H1 (cell line): ENCODE results near the gene FLVCR1. TPM values are rescaled to one million over a fixed set of nuclear protein-coding genes. Genes with fewer than 3 reads are reported as not detected.
"Not testable (repeated sequence)": the region's sequence is repeated elsewhere in the genome, so short reads cannot be mapped to it uniquely, and the experiment has no call there.

Source experiments
- CTCF ChIA-PET: fragments of 300-600 bp; sonication (Branson Sonifier 250); formaldehyde crosslinking; loops from one replicate; lab custom pipeline; 2021; ENCODE audit not compliant: partially characterized antibody; lab: Charles Lee
- POLR2A ChIA-PET: fragments of 300-600 bp; sonication (Branson Sonifier 250); formaldehyde crosslinking; loops from one replicate; lab custom pipeline; 2021; ENCODE audit warnings: inconsistent platforms; ENCODE audit not compliant: partially characterized antibody; lab: Charles Lee
- DNase-seq, 2 experiments: peaks; one replicate each; pipeline versions ENCODE4 v3.0.0 to v3.0.0-alpha.2; 2010 to 2022; ENCODE audit warnings: low spot score in 2 of 2, low read depth in 1 of 2, mixed read lengths in 1 of 2
- FAIRE-seq: peaks from 2 replicates; lab custom pipeline; 2011; peaks lifted over from hg19 to GRCh38; lab: Jason Lieb, UNC
- H2AFZ ChIP-seq: 2 replicates; pipeline ENCODE4 v1.8.1; 2012; ENCODE audit warnings: low read length, inconsistent platforms
- H2AK5ac ChIP-seq: 2 replicates; pipeline ENCODE4 v1.6.1; 2013; ENCODE audit warnings: low read depth, low read length
- H2BK120ac ChIP-seq: replicated peaks from 2 replicates; pipeline ENCODE3; 2013; ENCODE audit warnings: low read depth, low read length, inconsistent platforms
- H2BK12ac ChIP-seq: 2 replicates; pipeline ENCODE4 v1.6.1; 2013; ENCODE audit warnings: low read depth, low read length
- H2BK15ac ChIP-seq: 2 replicates; pipeline ENCODE4 v1.6.1; 2013; ENCODE audit warnings: low read length
- H2BK20ac ChIP-seq: 2 replicates; pipeline ENCODE4 v1.6.1; 2013; ENCODE audit warnings: low read length
- H2BK5ac ChIP-seq: 2 replicates; pipeline ENCODE4 v1.6.1; 2013; ENCODE audit warnings: low read depth, low read length
- H3K14ac ChIP-seq: 2 replicates; pipeline ENCODE4 v1.6.1; 2013; ENCODE audit warnings: inconsistent platforms; ENCODE audit not compliant: insufficient read length
- H3K18ac ChIP-seq: 2 replicates; pipeline ENCODE4 v1.6.1; 2013; ENCODE audit warnings: low read length; ENCODE audit errors: extremely low read depth
- H3K23ac ChIP-seq: 2 replicates; pipeline ENCODE4 v1.6.1; 2013; ENCODE audit warnings: inconsistent platforms; ENCODE audit not compliant: insufficient read length
- H3K23me2 ChIP-seq: 2 replicates; pipeline ENCODE4 v1.6.1; 2013; ENCODE audit warnings: low read depth, low read length
- H3K27ac ChIP-seq: 2 replicates; pipeline ENCODE4 v1.6.1; 2011; ENCODE audit warnings: low read depth, low read length, inconsistent platforms
- H3K27me3 ChIP-seq, 4 experiments: replicated peaks in 1 of 4; 1 replicate in 1 of 4; 2 replicates in 3 of 4; pipeline versions ENCODE4 v1.6.1 to v1.8.1; 2011 to 2013; ENCODE audit warnings: low read length in 3 of 4, mild to moderate bottlenecking in 3 of 4, inconsistent platforms in 2 of 4, mixed read lengths in 2 of 4, moderate library complexity in 1 of 4; ENCODE audit not compliant: control insufficient read depth in 3 of 4, insufficient read depth in 3 of 4; ENCODE audit errors: extremely low read depth in 1 of 4
- H3K36me3 ChIP-seq, 4 experiments: 2 replicates each; pipeline versions ENCODE4 v1.6.1 to v1.8.1; 2011 to 2013; ENCODE audit warnings: mild to moderate bottlenecking in 4 of 4, low read length in 3 of 4, moderate library complexity in 2 of 4, control low read depth in 1 of 4, inconsistent platforms in 1 of 4; ENCODE audit not compliant: insufficient read depth in 4 of 4, control insufficient read depth in 2 of 4
- H3K4ac ChIP-seq: replicated peaks from 2 replicates; pipeline ENCODE3; 2013; ENCODE audit warnings: low read length, low read depth, mixed read lengths, inconsistent platforms; ENCODE audit not compliant: insufficient read length
- H3K4me1 ChIP-seq, 4 experiments: replicated peaks in 1 of 4; 1 replicate in 1 of 4; 2 replicates in 3 of 4; pipeline versions ENCODE4 v1.6.1 to v1.8.1; 2011 to 2013; ENCODE audit warnings: low read length in 3 of 4, inconsistent platforms in 2 of 4, mixed read lengths in 1 of 4; ENCODE audit not compliant: insufficient read depth in 4 of 4, control insufficient read depth in 3 of 4
- H3K4me2 ChIP-seq, 2 experiments: 2 replicates each; pipeline versions ENCODE4 v1.6.1 to v1.8.1; 2011 to 2013; ENCODE audit warnings: low read depth in 2 of 2, low read length in 2 of 2, control low read depth in 1 of 2, inconsistent platforms in 1 of 2, mild to moderate bottlenecking in 1 of 2; ENCODE audit not compliant: insufficient read depth in 1 of 2
- H3K4me3 ChIP-seq, 4 experiments: fragments of 200-600, 300-600 bp in 1 of 4; sonication (generic), shearing (Covaris generic), sonication (Bioruptor Twin) in 1 of 4; 2 replicates each; pipeline versions ENCODE4 v1.5.1 to v1.8.1; 2011 to 2016; ENCODE audit warnings: low read length in 4 of 4, low read depth in 3 of 4, control low read depth in 2 of 4, inconsistent platforms in 2 of 4, mild to moderate bottlenecking in 2 of 4, mixed read lengths in 1 of 4, moderate library complexity in 1 of 4; ENCODE audit not compliant: insufficient read depth in 2 of 4; ENCODE audit errors: extremely low read depth in 1 of 4
- H3K56ac ChIP-seq: replicated peaks from 2 replicates; pipeline ENCODE3; 2013; ENCODE audit warnings: low read depth, mild to moderate bottlenecking, mixed read lengths, low read length, inconsistent platforms; ENCODE audit not compliant: insufficient read length
- H3K79me1 ChIP-seq: 2 replicates; pipeline ENCODE4 v1.6.1; 2013; ENCODE audit warnings: low read depth, low read length, control low read depth
- H3K79me2 ChIP-seq, 2 experiments: 2 replicates each; pipeline versions ENCODE4 v1.6.1 to v1.8.1; 2012 to 2013; ENCODE audit warnings: low read length in 2 of 2, mild to moderate bottlenecking in 2 of 2, inconsistent platforms in 1 of 2; ENCODE audit not compliant: insufficient read depth in 2 of 2, control insufficient read depth in 1 of 2
- H3K9ac ChIP-seq, 4 experiments: replicated peaks in 1 of 4; 1 replicate in 1 of 4; 2 replicates in 3 of 4; pipeline versions ENCODE4 v1.6.1 to v1.8.1; 2011 to 2013; ENCODE audit warnings: low read depth in 3 of 4, low read length in 3 of 4, control low read depth in 2 of 4, mild to moderate bottlenecking in 2 of 4, moderate library complexity in 2 of 4, inconsistent platforms in 1 of 4; ENCODE audit errors: extremely low read depth in 1 of 4
- H3K9me3 ChIP-seq, 2 experiments: 2 replicates each; pipeline versions ENCODE4 v1.6.1 to v1.8.1; 2012 to 2013; ENCODE audit warnings: mild to moderate bottlenecking in 2 of 2, moderate library complexity in 2 of 2, control low read depth in 1 of 2, inconsistent platforms in 1 of 2, low read depth in 1 of 2, low read length in 1 of 2, mixed read lengths in 1 of 2; ENCODE audit not compliant: insufficient read depth in 2 of 2
- H4K20me1 ChIP-seq, 2 experiments: replicated peaks in 1 of 2; 2 replicates each; pipeline versions ENCODE3 to v1.8.1; 2011 to 2013; ENCODE audit warnings: inconsistent platforms in 2 of 2, low read length in 2 of 2, mild to moderate bottlenecking in 1 of 2; ENCODE audit not compliant: insufficient read depth in 2 of 2, control insufficient read depth in 1 of 2
- H4K5ac ChIP-seq: 2 replicates; pipeline ENCODE4 v1.6.1; 2013; ENCODE audit warnings: low read length, low read depth, mixed read lengths, inconsistent platforms; ENCODE audit not compliant: insufficient read length
- H4K8ac ChIP-seq: 2 replicates; pipeline ENCODE4 v1.8.0; 2013; ENCODE audit warnings: mild to moderate bottlenecking, moderate library complexity, low read length, inconsistent platforms; ENCODE audit not compliant: insufficient read depth; ENCODE audit errors: extremely low read depth
- H4K91ac ChIP-seq: replicated peaks from 2 replicates; pipeline ENCODE3; 2013; ENCODE audit warnings: low read length, mixed read lengths, inconsistent platforms; ENCODE audit not compliant: insufficient read length
- EP300 ChIP-seq, 2 experiments: IDR thresholded peaks; 1 replicate in 1 of 2; 2 replicates in 1 of 2; pipeline ENCODE4 v1.6.1; 2011 to 2012; ENCODE audit warnings: low read depth in 2 of 2, low read length in 2 of 2, mild to moderate bottlenecking in 2 of 2, borderline replicate concordance in 1 of 2, inconsistent platforms in 1 of 2, moderate library complexity in 1 of 2
- WGBS, 2 experiments: shearing (Covaris generic) in 1 of 2; methylation state at CpG; one replicate each; pipeline versions ENCODE4 v1.1.6 to v1.1.7; 2013 to 2015; ENCODE audit warnings: low lambda C conversion rate in 2 of 2, mixed read lengths in 2 of 2, inconsistent platforms in 1 of 2, low coverage in 1 of 2, missing lambda C conversion rate in 1 of 2; ENCODE audit not compliant: insufficient replicate concordance in 2 of 2, insufficient coverage in 1 of 2, insufficient read length in 1 of 2; ENCODE audit errors: extremely low coverage in 1 of 2, missing lambda C conversion rate in 1 of 2; 5-methylcytosine and 5-hydroxymethylcytosine counted together
- polyA plus RNA-seq, 7 experiments: library from polyadenylated mRNA; depleted of rRNA in 3 of 7; stranded (reverse) in 5 of 7; unstranded in 2 of 7; fragments of >200 nt in 5 of 7; fragments of 200-250 nt in 2 of 7; gene quantifications; 1 replicate in 5 of 7; 2 replicates in 1 of 7; 4 replicates in 1 of 7; pipeline versions ENCODE4 v1.2.1 to v1.2.3, GENCODE V29; 2011 to 2013; ENCODE audit warnings: missing spikeins in 2 of 7, mixed read lengths in 2 of 7
- total RNA-seq: library from RNA; stranded (reverse); fragmentation: NEBNext Ultra II Directional; extraction: Animal tissue kit (Norgen Biotek cat#: 25700); gene quantifications from 2 replicates; pipeline ENCODE4 v1.2.1, GENCODE V29; 2021

FLVCR1 gene
- total and polyA plus RNA-seq, 2 of the 8 experiments (the other 6 are each of a cell fraction or from before 2014, with no cell fraction given): 31.8 to 75.7 TPM

DNA sequence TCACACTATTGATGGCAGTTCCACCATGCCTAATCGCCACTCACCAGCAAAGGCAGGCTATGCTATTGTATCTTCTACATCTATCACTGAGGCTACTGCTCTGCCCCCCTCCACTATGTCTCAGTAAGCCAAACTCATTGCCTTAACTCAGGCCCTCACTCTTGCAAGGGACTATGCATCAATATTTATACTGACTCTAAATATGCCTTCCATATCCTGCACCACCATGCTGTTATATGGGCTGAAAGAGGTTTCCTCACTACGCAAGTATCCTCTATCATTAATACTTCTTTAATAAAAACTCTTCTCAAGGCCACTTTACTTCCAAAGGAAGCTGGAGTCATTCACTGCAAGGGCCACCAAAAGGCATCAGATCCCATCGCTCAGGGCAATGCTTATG, 13.6 kb upstream of the FLVCR1 start:
- H4K8ac ChIP-seq, H3K4me2 ChIP-seq, H3K36me3 ChIP-seq, H3K27me3 ChIP-seq, H4K91ac ChIP-seq, H2BK20ac ChIP-seq, H3K9me3 ChIP-seq, H3K79me1 ChIP-seq, H3K4ac ChIP-seq, H4K5ac ChIP-seq, H2BK5ac ChIP-seq, H3K4me1 ChIP-seq, H2BK12ac ChIP-seq, H2AFZ ChIP-seq, H3K9ac ChIP-seq, H3K27ac ChIP-seq, H2AK5ac ChIP-seq, H3K18ac ChIP-seq, H2BK120ac ChIP-seq, H3K79me2 ChIP-seq, H3K23me2 ChIP-seq, H2BK15ac ChIP-seq, CTCF ChIA-PET, FAIRE-seq, H4K20me1 ChIP-seq, H3K23ac ChIP-seq, POLR2A ChIA-PET, H3K4me3 ChIP-seq, DNase-seq, H3K56ac ChIP-seq, H3K14ac ChIP-seq: not testable (repeated sequence)
- TF ChIP-seq EP300 (IDR thresholded peaks at IDR 0.05; ENCODE audit: borderline replicate concordance in 1 of 2, low read depth in 2 of 2, low read length in 2 of 2): peak in 1 of 2 experiments; percentile 48; a peak in 1 of 3 replicates
- WGBS, 2 experiments: 75% methylated on average over 3 of the region's 3 CpGs; no CpG with 5 or more reads in 1 of the 2 experiments
